CMK (cell line): ENCODE results near the gene CALML6.

Source experiments
- DNase-seq: peaks from one replicate; pipeline ENCODE4 v3.0.0-alpha.2; 2010; ENCODE audit warnings: low read depth

CALML6 gene

GRCh38 chr1:1965546-1965945 is 50.5 kb downstream of the CALML6 start:
- DNase-seq, result no peak

- no peak for DNase-seq
Observed at GRCh38 chr1:1966071-1966740, 51.1 kb downstream of the CALML6 start.
